AG09309 (cell line): ENCODE data around the gene KCNIP1.

Experiments used
- DNase-seq: peaks from one replicate; pipeline ENCODE4 v3.0.0-alpha.2; 2010; ENCODE audit warnings: low read depth
- H3K4me3 ChIP-seq: 2 replicates; pipeline ENCODE4 v1.5.1; 2011; ENCODE audit warnings: mild to moderate bottlenecking, low read depth, low read length, moderate library complexity; ENCODE audit not compliant: control insufficient read depth
- TF ChIP-seq, protein P1 (sequence below): IDR thresholded peaks from 2 replicates; pipeline ENCODE4 v1.5.1; 2011; ENCODE audit warnings: mild to moderate bottlenecking, low read depth, low read length, inconsistent platforms; ENCODE audit not compliant: insufficient read depth, control insufficient read depth; ENCODE audit errors: missing control alignments

KCNIP1 gene

DNA sequence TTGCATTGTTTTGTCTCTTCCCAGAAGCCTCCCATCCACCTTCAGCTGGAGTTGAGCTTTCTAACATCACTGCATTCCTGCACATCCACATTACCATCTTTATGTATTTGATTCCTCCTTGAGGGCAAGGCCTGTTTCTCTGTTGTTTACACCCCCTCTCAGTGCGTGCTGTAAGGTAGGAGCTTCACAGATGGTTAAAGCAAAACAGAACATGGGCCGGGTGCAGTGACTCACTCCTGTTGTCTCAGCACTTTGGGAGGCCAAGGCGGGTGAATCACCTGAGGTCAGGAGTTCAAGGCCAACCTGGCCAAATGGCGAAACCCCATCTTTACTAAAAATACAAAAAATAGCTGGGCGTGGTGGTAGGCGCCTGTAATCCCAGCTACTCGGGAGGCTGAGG lies 110.9 kb downstream of the KCNIP1 start:
- TF ChIP-seq, protein P1, sequence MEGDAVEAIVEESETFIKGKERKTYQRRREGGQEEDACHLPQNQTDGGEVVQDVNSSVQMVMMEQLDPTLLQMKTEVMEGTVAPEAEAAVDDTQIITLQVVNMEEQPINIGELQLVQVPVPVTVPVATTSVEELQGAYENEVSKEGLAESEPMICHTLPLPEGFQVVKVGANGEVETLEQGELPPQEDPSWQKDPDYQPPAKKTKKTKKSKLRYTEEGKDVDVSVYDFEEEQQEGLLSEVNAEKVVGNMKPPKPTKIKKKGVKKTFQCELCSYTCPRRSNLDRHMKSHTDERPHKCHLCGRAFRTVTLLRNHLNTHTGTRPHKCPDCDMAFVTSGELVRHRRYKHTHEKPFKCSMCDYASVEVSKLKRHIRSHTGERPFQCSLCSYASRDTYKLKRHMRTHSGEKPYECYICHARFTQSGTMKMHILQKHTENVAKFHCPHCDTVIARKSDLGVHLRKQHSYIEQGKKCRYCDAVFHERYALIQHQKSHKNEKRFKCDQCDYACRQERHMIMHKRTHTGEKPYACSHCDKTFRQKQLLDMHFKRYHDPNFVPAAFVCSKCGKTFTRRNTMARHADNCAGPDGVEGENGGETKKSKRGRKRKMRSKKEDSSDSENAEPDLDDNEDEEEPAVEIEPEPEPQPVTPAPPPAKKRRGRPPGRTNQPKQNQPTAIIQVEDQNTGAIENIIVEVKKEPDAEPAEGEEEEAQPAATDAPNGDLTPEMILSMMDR = no peak
- no peak for DNase-seq

DNA sequence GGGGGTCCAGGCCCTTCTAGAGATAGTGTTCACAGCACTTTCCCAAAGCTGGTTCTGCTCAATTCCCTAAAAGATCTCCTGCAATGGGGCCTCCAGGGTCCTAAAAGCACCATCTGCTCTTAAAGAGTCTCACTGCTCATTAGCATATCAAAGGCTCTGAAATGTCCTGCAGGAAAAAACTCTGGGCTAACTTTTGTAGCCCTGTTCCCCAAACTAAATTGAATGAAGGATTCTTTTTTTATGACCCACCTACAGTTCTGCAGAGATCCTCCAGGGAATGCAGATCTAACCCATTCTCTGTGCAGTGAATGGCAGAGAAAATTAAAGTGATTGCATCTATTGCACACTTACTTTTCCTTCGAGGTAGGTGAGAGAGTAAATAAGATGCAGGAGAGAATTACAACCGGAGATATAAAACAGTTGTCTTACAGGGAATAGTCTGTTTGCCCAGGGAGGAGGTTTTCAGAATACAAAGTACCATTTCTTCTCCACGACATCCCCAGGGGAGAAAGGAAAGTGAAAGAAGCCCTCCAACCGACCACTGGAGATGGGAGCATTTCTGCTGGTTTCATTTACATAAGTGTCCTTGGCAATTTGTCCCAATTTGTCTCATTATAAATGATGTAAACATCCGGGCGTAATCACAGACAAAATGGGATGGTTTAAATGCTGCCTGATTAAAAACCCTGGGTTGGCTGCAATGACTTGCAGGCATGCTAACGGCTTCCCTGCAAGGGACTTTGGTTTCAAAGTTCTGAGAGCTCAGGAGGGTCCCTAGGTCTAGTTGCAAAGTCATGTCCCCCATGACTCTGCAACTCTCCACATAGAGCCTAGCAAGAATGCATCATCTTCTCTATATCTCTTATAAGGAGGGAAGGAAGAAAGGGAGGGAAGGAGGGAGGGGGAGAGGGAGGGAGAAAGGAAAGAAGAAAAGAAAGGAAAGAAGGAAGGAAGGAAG lies 114.0 kb downstream of the KCNIP1 start:
- TF ChIP-seq, protein P1 = no peak
- no peak overlapping the region for H3K4me3 ChIP-seq

More for the DNA sequence above, 110.9 kb downstream of the KCNIP1 start:
- no peak overlapping the region for H3K4me3 ChIP-seq

DNA sequence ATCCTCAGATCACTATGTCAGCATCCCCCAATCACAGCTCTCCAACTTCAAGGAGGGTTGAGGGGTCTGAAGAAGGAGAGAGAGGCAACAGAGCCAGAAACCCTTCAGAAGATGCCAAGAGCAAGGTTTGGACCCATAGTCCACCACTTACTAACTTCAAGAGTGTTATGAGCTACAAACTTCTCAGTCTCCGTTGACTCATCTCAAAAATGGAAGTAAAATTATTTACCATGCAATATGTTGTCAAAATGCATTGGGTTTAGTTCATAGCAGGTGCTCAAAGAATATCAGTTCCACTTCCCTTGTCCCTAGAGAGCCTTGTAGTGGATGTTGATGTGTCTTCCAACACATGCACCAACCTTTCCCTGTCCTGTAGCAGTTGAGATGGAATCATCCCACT lies 116.0 kb downstream of the KCNIP1 start:
- H3K4me3 ChIP-seq = no peak overlapping the region
- TF ChIP-seq, protein P1 = no peak
- DNase-seq = no peak

More for the DNA sequence above, 114.0 kb downstream of the KCNIP1 start:
- no peak for DNase-seq

DNA sequence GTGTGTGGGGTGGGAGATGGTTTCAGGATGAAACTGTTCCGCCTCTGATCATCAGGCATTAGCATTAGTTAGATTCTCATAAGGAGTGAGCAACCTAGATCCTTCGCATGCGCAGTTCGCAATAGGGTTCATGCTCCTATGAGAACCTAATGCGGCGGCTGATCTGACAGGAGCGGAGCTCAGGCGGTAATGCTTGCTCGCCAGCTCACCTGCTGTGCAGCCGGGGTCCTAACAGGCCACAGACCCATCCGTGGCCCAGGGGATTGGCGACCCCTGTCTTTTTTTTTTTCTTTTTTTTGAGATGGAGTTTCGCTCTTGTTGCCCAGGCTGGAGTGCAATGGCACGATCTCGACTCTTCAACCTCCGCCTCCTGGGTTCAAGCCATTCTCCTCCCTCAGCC lies 119.1 kb downstream of the KCNIP1 start:
- H3K4me3 ChIP-seq = no peak overlapping the region
- DNase-seq = no peak
- TF ChIP-seq, protein P1 = no peak

DNA sequence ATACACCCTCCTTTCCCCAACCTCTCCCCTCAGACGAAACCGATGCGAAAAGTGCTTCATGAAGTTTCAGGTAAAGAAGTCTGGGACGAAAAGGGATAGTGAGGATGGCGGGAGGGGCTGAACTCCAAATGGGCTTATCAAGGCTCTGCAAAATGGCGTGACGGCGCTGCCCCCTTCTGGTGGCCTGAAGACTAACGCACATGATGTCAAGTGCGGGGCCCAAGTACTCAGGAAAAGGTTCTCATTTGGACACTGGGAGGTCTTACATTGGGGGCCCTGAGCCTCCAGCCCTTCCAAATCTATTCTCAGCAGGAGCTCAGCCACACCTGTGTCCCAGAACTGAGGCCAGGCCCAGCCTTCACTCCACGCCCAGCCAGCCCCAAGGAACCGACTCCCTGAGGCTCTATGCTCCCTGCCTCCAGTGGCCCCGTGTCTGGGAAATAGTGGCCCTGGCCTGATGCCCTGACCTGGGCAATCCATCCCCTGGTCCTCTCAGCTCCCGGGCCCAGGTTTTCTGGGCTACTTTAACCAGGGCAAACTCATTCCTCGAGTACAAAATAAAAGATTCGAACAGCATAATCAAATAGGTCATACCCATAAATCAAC lies 119.9 kb downstream of the KCNIP1 start:
- H3K4me3 ChIP-seq = no peak overlapping the region
- TF ChIP-seq, protein P1 = peak; percentile 80
- DNase-seq = no peak

DNA sequence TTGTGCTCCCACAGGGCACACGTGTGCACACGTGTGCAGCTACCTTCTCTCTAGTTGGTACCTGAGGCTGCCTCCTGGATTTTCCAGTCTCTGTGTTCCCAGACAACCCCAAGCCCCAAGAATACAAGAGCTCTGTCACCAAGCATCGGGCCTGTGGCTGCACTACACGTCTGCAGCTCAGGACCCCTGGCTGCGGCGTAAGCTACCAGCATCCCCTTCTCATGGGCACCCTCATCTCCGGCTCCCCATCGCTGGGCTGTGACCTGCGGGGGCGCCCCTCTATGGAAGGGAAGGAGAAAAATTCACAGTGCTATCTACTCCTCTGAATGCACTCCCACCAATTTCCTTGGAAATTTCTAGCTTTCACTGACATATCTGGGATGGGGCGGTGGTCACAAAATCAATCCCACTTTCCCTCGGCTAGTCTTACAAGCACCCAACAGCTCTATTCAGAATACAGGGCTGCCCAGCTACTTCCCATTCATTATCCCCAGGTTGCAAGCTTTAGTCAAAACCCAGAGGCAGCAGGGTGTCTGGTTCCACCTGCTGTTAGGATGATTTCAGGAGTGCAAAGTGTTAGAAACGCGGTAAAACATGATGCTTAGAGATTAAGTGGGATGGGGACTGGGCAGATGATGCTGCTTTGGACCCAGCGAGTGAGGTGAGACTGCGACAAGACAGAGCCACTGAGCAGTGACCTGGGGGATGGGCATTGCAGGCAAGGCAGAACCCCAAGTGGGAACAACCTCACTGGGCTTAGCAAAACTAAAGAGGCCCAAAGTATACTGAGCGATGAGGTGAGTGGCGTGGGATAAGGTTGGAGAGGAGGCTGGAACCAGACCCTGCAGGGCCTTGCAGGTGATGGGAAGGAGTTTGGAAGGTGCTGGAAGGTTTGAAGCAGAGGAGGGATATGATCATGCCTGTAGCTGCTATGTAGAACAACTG lies 121.7 kb downstream of the KCNIP1 start:
- TF ChIP-seq, protein P1 = no peak
- no peak overlapping the region for H3K4me3 ChIP-seq
- no peak for DNase-seq
